8988T (cell line): Measurements from ENCODE around the gene TMEM126A.
"Not testable (repeated sequence)": the region's sequence is repeated elsewhere in the genome, so short reads cannot be mapped to it uniquely, and the experiment has no call there.

Source experiments
- DNase-seq: peaks from one replicate; pipeline ENCODE4 v3.0.0; 2011

TMEM126A gene

DNA sequence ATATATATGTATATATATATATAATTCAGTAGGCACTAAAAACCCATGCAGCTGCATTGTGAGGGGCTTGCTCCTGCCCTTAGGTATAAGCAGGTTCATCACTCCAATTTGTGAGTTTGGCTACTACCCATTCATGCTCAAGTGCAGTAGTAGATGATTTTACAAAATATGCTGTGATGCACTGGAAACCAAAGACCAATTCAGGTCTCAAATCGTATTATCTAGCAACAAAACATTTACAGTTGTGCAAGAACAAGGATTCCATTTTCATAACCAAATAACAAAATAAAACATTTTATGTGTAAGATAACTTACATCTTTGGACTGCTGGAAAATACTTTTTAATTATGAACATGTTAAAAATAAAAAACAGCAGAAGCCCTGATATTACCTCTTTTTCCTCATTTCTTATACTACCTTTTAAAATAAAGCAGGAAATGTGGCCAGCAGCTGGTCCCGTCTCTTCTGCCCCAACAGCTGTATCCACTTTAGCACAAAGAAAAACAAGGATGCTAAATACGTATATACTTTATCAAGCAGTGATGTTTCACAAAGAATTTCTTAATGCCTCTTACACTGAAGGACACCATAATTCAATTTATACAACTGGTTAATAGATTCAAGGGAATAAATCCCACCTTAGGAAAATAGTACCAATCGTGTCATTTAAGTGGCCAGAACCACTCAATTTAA lies 14.4 kb downstream of the TMEM126A start:
- no peak for DNase-seq

GRCh38 chr11:85663080-85663752 lies 15.4 kb downstream of the TMEM126A start:
- no peak for DNase-seq

GRCh38 chr11:85663753-85664614 lies 16.2 kb downstream of the TMEM126A start:
- DNase-seq: peak; percentile 47

GRCh38 chr11:85664615-85665481 lies 17.1 kb downstream of the TMEM126A start, which contains the start of gene CREBZF:
Gene CREBZF (minus strand): TSS chr11:85665129. CDS start chr11:85664875, 254 bp downstream.
- DNase-seq: peak; percentile 85

DNA sequence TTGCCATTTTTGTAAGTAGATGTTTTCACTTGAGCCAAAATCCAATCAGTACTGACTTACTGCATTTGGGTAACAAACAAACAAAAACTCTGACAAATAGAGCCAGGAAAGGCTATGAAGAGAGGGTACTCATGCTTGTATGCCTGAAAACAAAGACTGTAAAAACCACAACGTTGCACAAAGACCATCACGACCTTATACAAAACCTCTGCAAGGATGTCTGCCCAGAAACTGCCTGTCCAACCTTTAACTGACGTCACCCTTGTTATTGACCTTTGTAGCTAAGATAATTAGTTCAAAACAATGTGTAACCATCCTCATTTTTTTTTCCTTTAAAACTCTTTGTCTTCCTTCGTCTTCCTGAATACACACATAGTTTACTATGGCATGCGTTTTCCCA lies 18.0 kb downstream of the TMEM126A start:
- DNase-seq: no peak

GRCh38 chr11:85666687-85667086 lies 18.9 kb downstream of the TMEM126A start:
- DNase-seq: no peak

GRCh38 chr11:85668157-85668556 lies 20.4 kb downstream of the TMEM126A start:
- no peak for DNase-seq

- not testable (repeated sequence) for DNase-seq
These were observed 23.3 kb downstream of the TMEM126A start for GRCh38 chr11:85670949-85671663.

- DNase-seq: no peak
These were observed 24.5 kb downstream of the TMEM126A start for GRCh38 chr11:85672105-85672902.

- no peak for DNase-seq
These were observed 25.6 kb downstream of the TMEM126A start for GRCh38 chr11:85673393-85673792.

- no peak for DNase-seq
These were observed 31.8 kb downstream of the TMEM126A start for GRCh38 chr11:85679576-85679975.

DNA sequence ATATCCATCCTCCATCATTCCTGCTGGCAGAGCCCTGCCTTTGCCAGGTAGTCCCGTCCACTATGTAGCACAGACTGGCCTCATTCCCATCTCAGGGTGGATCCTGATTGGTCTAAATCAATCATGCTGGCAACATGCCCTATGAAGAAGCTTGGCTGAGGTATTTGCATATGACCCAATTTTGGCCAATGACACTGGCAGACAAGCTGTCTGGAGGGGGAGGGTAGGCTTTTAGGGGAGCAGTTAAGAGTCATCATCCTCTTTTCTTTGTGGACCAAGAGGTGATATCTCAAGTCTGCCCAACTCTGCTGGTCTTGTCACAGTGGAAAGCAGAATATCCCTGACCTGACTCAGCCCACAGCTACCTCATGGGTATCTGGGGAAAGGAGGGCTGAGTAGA lies 33.1 kb downstream of the TMEM126A start:
- DNase-seq: no peak

DNA sequence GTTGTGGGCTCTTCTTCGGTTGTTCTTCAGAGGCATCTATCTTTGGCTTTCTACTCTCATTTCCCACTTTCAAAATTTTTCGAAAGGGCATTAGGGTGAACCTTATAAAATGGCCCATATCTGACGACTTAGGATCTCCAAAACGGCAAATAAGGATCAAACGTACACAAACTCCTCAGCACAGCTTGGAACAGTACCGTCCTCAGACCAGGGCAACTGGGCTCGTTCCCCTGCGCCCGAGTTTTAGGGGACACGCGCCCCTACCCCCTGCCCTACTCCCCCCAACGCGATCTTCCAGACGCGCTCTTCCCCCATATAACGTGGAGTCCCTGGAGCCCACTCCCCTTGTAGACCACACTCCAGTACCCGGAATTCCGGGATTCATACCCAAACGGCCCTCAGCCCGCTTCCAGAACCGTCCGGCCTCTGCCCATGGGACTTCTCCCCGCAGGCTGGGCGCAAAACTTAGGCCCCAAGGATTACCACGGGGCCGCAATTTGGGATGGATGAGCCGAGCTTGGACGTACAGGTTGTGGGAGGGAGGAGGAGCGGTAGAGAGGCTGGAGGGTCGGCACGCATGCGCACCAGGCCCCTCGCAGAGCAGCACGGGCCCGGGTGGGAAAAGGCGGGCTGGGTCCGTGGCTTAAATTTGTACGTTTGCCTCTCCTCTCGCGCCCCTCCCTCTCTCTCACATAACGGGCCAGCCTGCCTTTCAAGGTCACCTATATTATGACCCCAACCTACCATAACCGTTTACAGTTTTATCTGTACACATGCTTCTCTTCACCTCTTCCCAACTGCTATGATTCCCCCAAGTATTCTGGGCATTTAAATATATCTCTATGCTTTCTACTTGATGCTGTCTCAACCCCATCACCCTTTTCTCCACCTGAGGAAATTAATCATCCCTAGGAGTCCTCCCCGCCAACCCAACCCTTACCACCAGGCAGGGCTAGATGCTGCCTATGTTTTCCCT lies 34.9 kb downstream of the TMEM126A start:
- no peak for DNase-seq

DNA sequence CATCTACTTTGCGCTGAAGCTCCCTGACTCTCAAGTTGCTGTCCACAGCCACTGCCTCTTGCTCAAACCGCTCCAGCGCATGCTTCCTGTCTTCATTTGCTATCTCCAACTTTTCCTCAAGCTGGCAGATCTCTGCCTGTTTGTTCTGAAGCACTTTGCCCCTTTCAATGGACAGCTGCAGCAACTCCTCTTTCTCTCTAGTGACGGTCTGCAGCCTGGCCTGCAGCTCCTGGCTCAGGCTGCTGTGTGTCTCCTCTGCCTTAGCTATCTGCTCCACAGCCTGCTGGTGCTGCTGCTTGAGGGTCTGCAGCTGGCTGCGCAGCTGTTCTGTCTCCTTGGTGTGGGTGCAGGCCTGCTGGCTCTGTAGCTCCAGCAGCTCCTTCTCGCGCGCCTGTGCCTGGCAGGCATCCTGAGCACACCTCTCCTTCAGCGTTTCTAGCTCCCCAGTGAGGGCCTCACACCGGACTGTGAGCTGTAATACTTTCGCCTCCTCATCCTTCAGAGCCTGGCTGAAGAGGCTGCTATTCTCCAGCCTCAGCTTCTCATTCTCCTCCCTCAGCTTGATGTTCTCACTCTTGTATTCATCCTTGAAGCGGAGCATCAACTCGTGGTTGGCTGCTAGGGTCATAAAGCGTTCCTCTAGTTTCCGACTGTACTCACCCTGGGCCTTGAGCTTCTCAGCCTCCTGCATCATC lies 37.5 kb downstream of the TMEM126A start:
- no peak for DNase-seq

DNA sequence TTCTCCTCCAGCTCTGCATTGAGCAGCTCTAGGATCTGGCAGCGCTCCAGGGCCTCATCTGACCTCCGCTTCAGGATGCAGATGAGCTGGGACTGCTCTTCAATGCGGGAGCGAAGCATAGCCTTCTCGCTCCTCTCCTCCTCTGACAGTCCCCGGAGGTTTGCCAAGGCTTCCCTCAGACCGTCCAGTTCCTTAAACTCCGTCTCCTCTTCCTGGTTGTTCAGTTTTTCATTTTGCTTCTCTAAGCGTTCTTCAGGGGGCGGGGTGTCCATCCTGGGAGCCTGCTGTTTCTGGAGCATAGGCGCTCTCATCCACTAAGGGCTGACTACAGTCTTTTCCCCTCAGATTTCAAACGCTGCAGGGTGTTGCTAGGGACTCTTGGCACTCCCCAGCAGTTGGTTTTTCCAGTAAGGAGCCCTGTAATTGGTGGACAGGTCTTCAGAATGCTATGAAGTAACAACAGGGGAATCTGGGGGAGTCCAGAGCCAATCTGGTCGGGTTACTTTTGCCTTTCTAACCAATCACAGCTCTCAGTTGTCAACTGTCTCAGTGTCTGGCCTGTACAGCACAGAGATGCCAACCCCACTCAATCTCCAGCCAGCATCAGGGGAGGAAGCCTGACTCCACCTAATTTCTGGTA lies 38.2 kb downstream of the TMEM126A start, which contains the start of gene CCDC89:
TSS of gene CCDC89 (minus strand) at position 376 of the 640 bp plus-strand sequence. CDS start at position 311, 65 bp downstream.
- DNase-seq: no peak

- no peak for DNase-seq
These were observed 46.7 kb downstream of the TMEM126A start for GRCh38 chr11:85694385-85694980.

- no peak for DNase-seq
These were observed 47.8 kb downstream of the TMEM126A start for GRCh38 chr11:85695546-85695945.

- no peak for DNase-seq
These were observed 50.0 kb downstream of the TMEM126A start for GRCh38 chr11:85697747-85698146.
